Endodermal cell (in vitro differentiated cells): ENCODE results near the gene FAM47E. TPM values are rescaled to one million over a fixed set of nuclear protein-coding genes. Genes with fewer than 3 reads are reported as not detected.
"Not testable (repeated sequence)": the region's sequence is repeated elsewhere in the genome, so short reads cannot be mapped to it uniquely, and the experiment has no call there.

Experiments used
- DNase-seq: peaks from one replicate; pipeline ENCODE4 v3.0.0-alpha.2; 2017
- H3K27ac ChIP-seq: 2 replicates; pipeline ENCODE4 v1.5.1; 2013; ENCODE audit warnings: mild to moderate bottlenecking, low read depth, low read length, moderate library complexity
- H3K27me3 ChIP-seq: 2 replicates; pipeline ENCODE4 v1.6.1; 2013; ENCODE audit warnings: mild to moderate bottlenecking, low read length, moderate library complexity; ENCODE audit not compliant: insufficient read depth, control insufficient read depth, poor library complexity, severe bottlenecking
- H3K36me3 ChIP-seq: 2 replicates; pipeline ENCODE4 v1.7.0; 2013; ENCODE audit warnings: mild to moderate bottlenecking, low read length, moderate library complexity; ENCODE audit not compliant: control insufficient read depth, insufficient read depth
- H3K4me1 ChIP-seq: one replicate; pipeline ENCODE4 v1.7.0; 2013; ENCODE audit warnings: low read length; ENCODE audit not compliant: control insufficient read depth, insufficient read depth
- H3K4me3 ChIP-seq: 2 replicates; pipeline ENCODE4 v1.5.1; 2013; ENCODE audit warnings: mild to moderate bottlenecking, low read length, moderate library complexity
- H3K9ac ChIP-seq: 2 replicates; pipeline ENCODE4 v1.6.1; 2013; ENCODE audit warnings: mild to moderate bottlenecking, low read length, moderate library complexity; ENCODE audit not compliant: poor library complexity, severe bottlenecking; ENCODE audit errors: extremely low read depth
- H3K9me3 ChIP-seq: 2 replicates; pipeline ENCODE4 v1.6.1; 2013; ENCODE audit warnings: mild to moderate bottlenecking, low read length, moderate library complexity; ENCODE audit not compliant: control insufficient read depth
- H3K27ac Mint-ChIP-seq: 2 replicates; pipeline ENCODE4 v1.8.0; 2020; ENCODE audit warnings: mixed read lengths
- H3K27me3 Mint-ChIP-seq: 2 replicates; pipeline ENCODE4 v1.8.0; 2021; ENCODE audit warnings: mild to moderate bottlenecking, mixed read lengths; ENCODE audit not compliant: insufficient read depth
- H3K36me3 Mint-ChIP-seq: 2 replicates; pipeline ENCODE4 v1.8.0; 2020; ENCODE audit warnings: low read depth, mixed read lengths
- H3K4me1 Mint-ChIP-seq: 2 replicates; pipeline ENCODE4 v1.8.0; 2020; ENCODE audit warnings: mixed read lengths
- H3K4me3 Mint-ChIP-seq: 2 replicates; pipeline ENCODE4 v1.8.0; 2020; ENCODE audit warnings: mild to moderate bottlenecking, moderate library complexity, mixed read lengths
- H3K9me3 Mint-ChIP-seq: 2 replicates; pipeline ENCODE4 v1.8.0; 2020; ENCODE audit warnings: mild to moderate bottlenecking, mixed read lengths
- WGBS, 2 experiments: methylation state at CpG; one replicate each; pipeline versions ENCODE4 v1.1.5 to v1.1.7; 2013; ENCODE audit warnings: missing lambda C conversion rate in 2 of 2, mixed read lengths in 1 of 2; ENCODE audit not compliant: insufficient coverage in 1 of 2, insufficient read length in 1 of 2; 5-methylcytosine and 5-hydroxymethylcytosine counted together
- total RNA-seq, 2 donors: library from RNA; stranded (reverse); fragmentation: NEBNext Ultra II Directional in 1 of 2; extraction: Animal tissue kit (Norgen Biotek cat#: 25700) in 1 of 2; gene quantifications; 2 replicates in 1 of 2; 3 replicates in 1 of 2; pipeline ENCODE4 v1.2.1, GENCODE V29; 2021
- TF ChIP-seq, protein P1 (sequence below): fragments of 200-600 bp; sonication (generic); conservative IDR thresholded peaks from 2 replicates; pipeline ENCODE4 v1.5.0; 2021; ENCODE audit warnings: antibody characterized with exemption, mild to moderate bottlenecking

The FAM47E gene
- total RNA-seq, 2 donors from 2014 or later = 0.84 to 2.5 TPM

DNA sequence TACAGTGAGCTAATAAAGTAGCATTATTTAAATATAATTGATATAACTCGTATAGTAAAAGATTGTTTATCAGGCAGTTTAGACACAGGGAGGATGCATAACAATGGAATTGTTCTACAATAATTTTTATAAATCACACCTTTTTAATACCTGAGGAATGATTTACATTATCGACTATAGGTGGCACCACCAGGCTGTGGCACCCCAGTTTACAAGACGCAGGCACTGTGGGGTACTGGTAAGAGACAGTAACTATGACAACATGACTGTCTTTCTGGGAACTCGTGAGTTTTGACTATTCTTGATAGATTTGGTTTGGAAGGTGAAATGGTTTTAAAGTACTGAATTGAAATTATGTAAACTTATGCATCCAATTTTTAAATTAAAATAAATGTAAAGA, 27.9 kb downstream of the FAM47E start:
- Mint-ChIP-seq H3K4me3 (no peak overlapping the region), H3K27me3 (no peaks in the 10 kb centered on the region), H3K9me3 (no peaks in the 10 kb centered on the region), H3K27ac (no peak overlapping the region), H3K4me1 (no peaks in the 10 kb centered on the region), H3K36me3 (no peaks in the 10 kb centered on the region)
- Histone ChIP-seq H3K9ac (no peak overlapping the region), H3K9me3 (no peaks in the 10 kb centered on the region), H3K27ac (no peak overlapping the region), H3K27me3 (no peaks in the 10 kb centered on the region), H3K4me1 (no peaks in the 10 kb centered on the region), H3K36me3 (no peaks in the 10 kb centered on the region), H3K4me3 (no peak overlapping the region)
- TF ChIP-seq, protein P1, sequence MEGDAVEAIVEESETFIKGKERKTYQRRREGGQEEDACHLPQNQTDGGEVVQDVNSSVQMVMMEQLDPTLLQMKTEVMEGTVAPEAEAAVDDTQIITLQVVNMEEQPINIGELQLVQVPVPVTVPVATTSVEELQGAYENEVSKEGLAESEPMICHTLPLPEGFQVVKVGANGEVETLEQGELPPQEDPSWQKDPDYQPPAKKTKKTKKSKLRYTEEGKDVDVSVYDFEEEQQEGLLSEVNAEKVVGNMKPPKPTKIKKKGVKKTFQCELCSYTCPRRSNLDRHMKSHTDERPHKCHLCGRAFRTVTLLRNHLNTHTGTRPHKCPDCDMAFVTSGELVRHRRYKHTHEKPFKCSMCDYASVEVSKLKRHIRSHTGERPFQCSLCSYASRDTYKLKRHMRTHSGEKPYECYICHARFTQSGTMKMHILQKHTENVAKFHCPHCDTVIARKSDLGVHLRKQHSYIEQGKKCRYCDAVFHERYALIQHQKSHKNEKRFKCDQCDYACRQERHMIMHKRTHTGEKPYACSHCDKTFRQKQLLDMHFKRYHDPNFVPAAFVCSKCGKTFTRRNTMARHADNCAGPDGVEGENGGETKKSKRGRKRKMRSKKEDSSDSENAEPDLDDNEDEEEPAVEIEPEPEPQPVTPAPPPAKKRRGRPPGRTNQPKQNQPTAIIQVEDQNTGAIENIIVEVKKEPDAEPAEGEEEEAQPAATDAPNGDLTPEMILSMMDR = no peak
- 95 to 100% methylated on average over 2 to 3 of the region's 4 CpGs for WGBS, 2 experiments
- no peak for DNase-seq

GRCh38 chr4:76280488-76281441, 29.2 kb downstream of the FAM47E start:
- Histone ChIP-seq H3K4me1 (no peaks in the 10 kb centered on the region), H3K27me3 (no peaks in the 10 kb centered on the region), H3K36me3 (no peaks in the 10 kb centered on the region), H3K9me3 (no peaks in the 10 kb centered on the region), H3K9ac (no peak overlapping the region), H3K27ac (no peak overlapping the region), H3K4me3 (no peak overlapping the region)
- WGBS, 2 experiments = 87 to 88% methylated on average over 5 to 6 of the region's 6 CpGs
- H3K9me3 Mint-ChIP-seq = peaks cover 2% of the 10 kb centered on the region
- no peak overlapping the region for H3K4me3 Mint-ChIP-seq
- no peak overlapping the region for H3K27ac Mint-ChIP-seq
- H3K36me3 Mint-ChIP-seq = no peaks in the 10 kb centered on the region
- H3K27me3 Mint-ChIP-seq = no peaks in the 10 kb centered on the region
- no peaks in the 10 kb centered on the region for H3K4me1 Mint-ChIP-seq
- TF ChIP-seq, protein P1 = no peak
- DNase-seq = no peak

DNA sequence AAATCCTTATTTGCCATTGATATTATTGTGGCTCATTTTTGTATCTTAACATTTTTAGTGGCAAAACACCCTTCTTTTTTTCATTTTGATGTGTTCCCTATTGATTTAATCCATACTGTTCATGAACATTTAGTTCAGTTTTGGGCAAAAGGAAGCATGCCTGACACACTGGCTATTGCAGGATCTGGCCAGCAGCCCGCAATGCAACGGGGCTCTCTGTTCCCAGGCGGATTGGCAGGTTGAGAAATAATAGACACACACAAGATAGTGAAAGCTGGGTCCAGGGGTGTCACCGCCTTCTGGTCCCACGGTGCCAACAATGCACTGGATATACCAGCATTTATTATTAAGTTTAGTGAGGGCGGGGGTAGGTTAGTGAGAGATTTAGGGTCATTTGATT, 30.1 kb downstream of the FAM47E start:
- DNase-seq, H3K36me3 ChIP-seq, H3K4me1 Mint-ChIP-seq, H3K27ac Mint-ChIP-seq, H3K4me3 ChIP-seq, H3K36me3 Mint-ChIP-seq, H3K4me1 ChIP-seq, H3K27ac ChIP-seq, H3K9ac ChIP-seq, H3K27me3 Mint-ChIP-seq, H3K9me3 Mint-ChIP-seq, H3K4me3 Mint-ChIP-seq, H3K9me3 ChIP-seq, H3K27me3 ChIP-seq: not testable (repeated sequence)
- WGBS, 2 experiments = 76 to 89% methylated on average over 3 of the region's 6 CpGs
